ENCODE measurements around the gene SCRG1.

GRCh38 chr4:173360587-173361221 lies 38.2 kb downstream of the SCRG1 start:
- no peak for TF ChIP-seq POLR2A (IDR thresholded peaks at IDR 0.05)
- TF ChIP-seq CTCF (IDR thresholded peaks at IDR 0.05) = peak in 2 of 4 experiments; percentile 15 to 25
